SK-N-MC (cell line): ENCODE data around the gene RFC1.

Experiments used
- EZH2 ChIP-seq: fragments of 200-600 bp; sonication (generic); IDR thresholded peaks from one replicate; pipeline ENCODE4 v1.6.1; 2017; ENCODE audit warnings: antibody characterized with exemption
- POLR2AphosphoS5 ChIP-seq: IDR thresholded peaks from 2 replicates; pipeline ENCODE4 v1.6.1; 2012; ENCODE audit warnings: mild to moderate bottlenecking, low read depth, low read length, borderline replicate concordance

DNA sequence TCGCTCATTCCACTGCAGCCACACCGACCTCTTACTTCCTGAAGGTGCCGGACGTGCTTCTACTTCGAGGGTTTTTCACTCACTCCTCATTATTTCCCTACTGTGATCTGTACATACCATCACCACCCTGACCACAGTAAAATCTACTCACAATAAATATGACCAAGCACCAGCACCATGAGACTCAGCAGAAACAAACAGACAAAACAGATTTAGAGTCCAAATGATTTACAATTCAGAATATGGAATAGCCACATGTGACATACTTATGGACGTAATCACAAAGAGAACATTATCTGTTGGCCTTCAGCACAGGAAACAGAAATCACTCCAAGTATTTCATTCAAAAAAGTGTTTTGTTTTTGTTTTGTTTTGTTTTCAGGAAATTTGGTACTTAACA lies 24.4 kb upstream of the RFC1 start:
- TF ChIP-seq POLR2AphosphoS5 (no peak), EZH2 (no peak)
